Pancreas (tissue), 10 donors: ENCODE results near the gene PTPRK. TPM values are rescaled to one million over a fixed set of nuclear protein-coding genes. Genes with fewer than 3 reads are reported as not detected.

Source experiments
- ATAC-seq, 4 donors: fragments of 200-7000 bp; cut with Tn5 transposase; one replicate each; pipeline versions ENCODE4 v1.8.0 to v1.9.1; 2020; ENCODE audit warnings: mild to moderate bottlenecking in 4 of 4, moderate library complexity in 4 of 4
- DNase-seq, 6 donors: peaks; one replicate each; pipeline ENCODE4 v3.0.0-alpha.2; 2020
- FAIRE-seq: peaks from 2 replicates; lab custom pipeline; 2012; peaks lifted over from hg19 to GRCh38; lab: Jason Lieb, UNC
- H3K27ac ChIP-seq, 4 donors: fragments of 200-600 bp; sonication (generic); 1 replicate in 3 of 4; 2 replicates in 1 of 4; pipeline versions ENCODE4 v1.5.0 to v1.8.0; 2020
- H3K27me3 ChIP-seq, 4 donors: fragments of 200-600 bp; one replicate each; pipeline ENCODE4 v1.8.0; 2021
- H3K36me3 ChIP-seq, 3 donors: fragments of 200-600 bp; sonication (generic) in 1 of 3; one replicate each; pipeline versions ENCODE4 v1.5.0 to v1.8.0; 2020 to 2021
- H3K4me1 ChIP-seq, 3 donors: fragments of 200-600 bp; one replicate each; pipeline ENCODE4 v1.8.0; 2021
- H3K4me3 ChIP-seq, 4 donors: fragments of 200-600 bp; sonication (generic) in 2 of 4; one replicate each; pipeline versions ENCODE4 v1.5.0 to v1.8.0; 2020 to 2021
- H3K9me3 ChIP-seq, 4 donors: fragments of 200-600 bp; one replicate each; pipeline ENCODE4 v1.8.0; 2021
- CTCF ChIP-seq, 4 donors: fragments of 200-600 bp; sonication (generic) in 3 of 4; IDR thresholded peaks; one replicate each; pipeline versions ENCODE4 v1.5.0 to v1.8.0; 2021; ENCODE audit warnings: antibody characterized with exemption in 4 of 4
- WGBS, 2 donors: extraction: QIAGEN DNeasy Blood & Tissue Kit; methylation state at CpG; one replicate each; pipeline ENCODE4 v1.1.7; 2013; 5-methylcytosine and 5-hydroxymethylcytosine counted together
- intact Hi-C, 3 donors: fragments of 100-400 bp; cut with DNase I; formaldehyde crosslinking; loops; one replicate each; pipeline versions ENCODE4 v1.11.1 to v1.14.2; 2022
- polyA plus RNA-seq, 2 donors: library from polyadenylated mRNA; stranded (reverse); fragments of 200-250 nt; gene quantifications; one replicate each; pipeline ENCODE4 v1.2.3, GENCODE V29; 2013
- total RNA-seq, 6 donors: library from RNA; stranded (reverse); fragmentation: NEBNext Ultra II Directional in 4 of 6; extraction: Animal tissue kit (Norgen Biotek cat#: 25700) in 4 of 6; gene quantifications; one replicate each; pipeline versions ENCODE4 v1.2.1 to v1.2.4, GENCODE V29; 2021 to 2023
- donor health status: healthy with polysubstance abuse.
- donor health status: DM: no; HTN: no; CAD: no; lungs with moderate emphysema.
- donor health status: DM: no; HTN: no; CAD: no.
- donor health status: control.
- donor health status: control.
- donor health status: Bipolar disorder and iron deficiency.
- donor health status: DM: yes; HTN: yes; CAD: no.
- donor health status: DM: no; HTN: no; CAD: no.
- donor health status: DM: no; HTN: no; CAD: no.
- donor health status: DM: yes; HTN: yes; CAD: no.

PTPRK gene
- total and polyA plus RNA-seq, 8 donors: 10.5 to 72.7 (median 51.7) TPM

GRCh38 chr6:128319946-128320345 is 200.5 kb downstream of the PTPRK start:
- 94% methylated on average over 1 of the region's 1 CpG for WGBS, 2 donors
- FAIRE-seq: no peak

GRCh38 chr6:128319157-128319556 is 201.2 kb downstream of the PTPRK start:
- ATAC-seq (no peak), DNase-seq (no peak), FAIRE-seq (no peak)
- Histone ChIP-seq H3K9me3 (no peaks in the 10 kb centered on the region), H3K4me1 (no peaks in the 10 kb centered on the region), H3K27ac (no peak overlapping the region), H3K27me3 (no peaks in the 10 kb centered on the region), H3K4me3 (no peak overlapping the region), H3K36me3 (no peaks in the 10 kb centered on the region)
- TF ChIP-seq CTCF (IDR thresholded peaks at IDR 0.05): no peak
- intact Hi-C loops: no loop called here
- 85 to 86% methylated on average over 3 of the region's 3 CpGs for WGBS, 2 donors

More at GRCh38 chr6:128319946-128320345, 200.5 kb downstream of the PTPRK start:
- Histone ChIP-seq H3K36me3 (no peaks in the 10 kb centered on the region), H3K9me3 (no peaks in the 10 kb centered on the region), H3K27me3 (no peaks in the 10 kb centered on the region), H3K4me1 (no peaks in the 10 kb centered on the region), H3K4me3 (no peak overlapping the region), H3K27ac (no peak overlapping the region)
- ATAC-seq (no peak), DNase-seq (no peak)
- no peak for TF ChIP-seq CTCF (IDR thresholded peaks at IDR 0.05)
- intact Hi-C loops: no loop called here

GRCh38 chr6:128316258-128316929 is 204.0 kb downstream of the PTPRK start:
- ATAC-seq (no peak), DNase-seq (no peak), FAIRE-seq (no peak)
- no peaks in the 10 kb centered on the region for H3K9me3 ChIP-seq
- no peak for TF ChIP-seq CTCF (IDR thresholded peaks at IDR 0.05)
- H3K4me3 ChIP-seq: no peak overlapping the region
- 97% methylated on average over 8 of the region's 8 CpGs for WGBS, 2 donors
- no peaks in the 10 kb centered on the region for H3K27me3 ChIP-seq
- intact Hi-C loops: no loop called here
- H3K27ac ChIP-seq: no peak overlapping the region
- H3K36me3 ChIP-seq: no peaks in the 10 kb centered on the region
- H3K4me1 ChIP-seq: no peaks in the 10 kb centered on the region

- no peak overlapping the region for H3K4me3 ChIP-seq
- ATAC-seq: no peak
- TF ChIP-seq CTCF (IDR thresholded peaks at IDR 0.05): no peak
- no peaks in the 10 kb centered on the region for H3K9me3 ChIP-seq
- no peak overlapping the region for H3K27ac ChIP-seq
- intact Hi-C loops: no loop called here
- H3K36me3 ChIP-seq: no peaks in the 10 kb centered on the region
- FAIRE-seq: no peak
- H3K27me3 ChIP-seq: no peaks in the 10 kb centered on the region
- H3K4me1 ChIP-seq: no peaks in the 10 kb centered on the region
- DNase-seq: no peak
Observed at GRCh38 chr6:128314190-128314589, 206.2 kb downstream of the PTPRK start.

GRCh38 chr6:128311944-128312570 is 208.3 kb downstream of the PTPRK start:
- Histone ChIP-seq H3K36me3 (no peaks in the 10 kb centered on the region), H3K9me3 (no peaks in the 10 kb centered on the region), H3K27ac (no peak overlapping the region), H3K4me1 (no peaks in the 10 kb centered on the region), H3K4me3 (no peak overlapping the region), H3K27me3 (no peaks in the 10 kb centered on the region)
- DNase-seq (no peak), FAIRE-seq (no peak), ATAC-seq (no peak)
- no peak for TF ChIP-seq CTCF (IDR thresholded peaks at IDR 0.05)
- 90 to 91% methylated on average over 3 of the region's 3 CpGs for WGBS, 2 donors
- intact Hi-C loops: no loop called here
